Neural progenitor cell (in vitro differentiated cells): ENCODE data around the gene BCAS1. TPM values are rescaled to one million over a fixed set of nuclear protein-coding genes. Genes with fewer than 3 reads are reported as not detected.

Source experiments
- DNase-seq: peaks from one replicate; pipeline ENCODE4 v3.0.0-alpha.2; 2016; ENCODE audit warnings: low spot score
- H2AFZ ChIP-seq: fragments of 200-600 bp; sonication (generic); replicated peaks from 2 replicates; pipeline ENCODE4 v1.6.1; 2016; ENCODE audit warnings: antibody characterized with exemption
- H3F3A ChIP-seq: fragments of 200-600 bp; sonication (generic); 2 replicates; pipeline ENCODE4 v1.6.1; 2016; ENCODE audit warnings: antibody characterized with exemption, low read depth
- H3K27ac ChIP-seq: fragments of 200-600 bp; sonication (generic); 2 replicates; pipeline ENCODE4 v1.5.1; 2016; ENCODE audit warnings: mild to moderate bottlenecking
- H3K27me3 ChIP-seq: fragments of 200-600 bp; sonication (generic); 2 replicates; pipeline ENCODE4 v1.6.1; 2016; ENCODE audit warnings: mild to moderate bottlenecking, moderate library complexity
- H3K36me3 ChIP-seq: fragments of 200-600 bp; sonication (generic); 2 replicates; pipeline ENCODE4 v1.5.1; 2016
- H3K4me1 ChIP-seq: fragments of 200-600 bp; sonication (generic); 2 replicates; pipeline ENCODE4 v1.6.1; 2016; ENCODE audit warnings: mixed run types
- H3K4me2 ChIP-seq: fragments of 200-600 bp; sonication (generic); 2 replicates; pipeline ENCODE4 v1.6.1; 2016
- H3K4me3 ChIP-seq: fragments of 200-600 bp; sonication (generic); 2 replicates; pipeline ENCODE4 v1.5.1; 2016
- H3K79me2 ChIP-seq: fragments of 200-600 bp; sonication (generic); 2 replicates; pipeline ENCODE4 v1.6.1; 2016; ENCODE audit warnings: low read depth
- H3K9ac ChIP-seq: fragments of 200-600 bp; sonication (generic); 2 replicates; pipeline ENCODE4 v1.6.1; 2016
- H3K9me3 ChIP-seq: fragments of 200-600 bp; sonication (generic); 2 replicates; pipeline ENCODE4 v1.5.1; 2016; ENCODE audit warnings: low read depth
- H4K20me1 ChIP-seq: fragments of 200-600 bp; sonication (generic); 2 replicates; pipeline ENCODE4 v1.6.1; 2016; ENCODE audit warnings: low read depth
- H3K27ac Mint-ChIP-seq: 3 replicates; pipeline ENCODE4 v1.8.0; 2021; ENCODE audit warnings: mixed read lengths
- H3K27me3 Mint-ChIP-seq: 2 replicates; pipeline ENCODE4 v1.8.0; 2022; ENCODE audit warnings: low read depth, mild to moderate bottlenecking, inconsistent platforms, moderate library complexity, mixed read lengths; ENCODE audit not compliant: insufficient read depth
- H3K36me3 Mint-ChIP-seq: 3 replicates; pipeline ENCODE4 v1.8.0; 2021; ENCODE audit warnings: mixed read lengths
- H3K4me1 Mint-ChIP-seq: 3 replicates; pipeline ENCODE4 v1.8.0; 2021; ENCODE audit warnings: mixed read lengths
- H3K4me3 Mint-ChIP-seq: 3 replicates; pipeline ENCODE4 v1.8.0; 2021; ENCODE audit warnings: mild to moderate bottlenecking, moderate library complexity, mixed read lengths
- H3K9me3 Mint-ChIP-seq: 3 replicates; pipeline ENCODE4 v1.8.0; 2020; ENCODE audit warnings: mixed read lengths
- CTCF ChIP-seq: fragments of 200-600 bp; sonication (generic); IDR thresholded peaks from 2 replicates; pipeline ENCODE4 v1.5.1; 2017; ENCODE audit warnings: antibody characterized with exemption, mild to moderate bottlenecking
- EZH2 ChIP-seq: fragments of 200-600 bp; sonication (generic); IDR thresholded peaks from 2 replicates; pipeline ENCODE4 v1.6.1; 2017; ENCODE audit warnings: antibody characterized with exemption, mild to moderate bottlenecking, moderate library complexity
- EZH2phosphoT487 ChIP-seq: fragments of 200-600 bp; sonication (generic); IDR thresholded peaks from 2 replicates; pipeline ENCODE4 v1.6.1; 2017; ENCODE audit warnings: antibody characterized with exemption
- total RNA-seq: library from RNA; depleted of rRNA; stranded (reverse); fragments of >200 nt; gene quantifications from 2 replicates; pipeline ENCODE4 v1.2.3, GENCODE V29; 2015; ENCODE audit warnings: low replicate concordance

Gene BCAS1
- total RNA-seq, 1 donor from 2014 or later = not detected

- no peak overlapping the region for H3K9ac ChIP-seq
- no peak overlapping the region for H3K27ac ChIP-seq
- TF ChIP-seq EZH2 = no peak
- no peak for TF ChIP-seq EZH2phosphoT487
- TF ChIP-seq CTCF = no peak
- H4K20me1 ChIP-seq = no peaks in the 10 kb centered on the region
- DNase-seq = no peak
- no peak overlapping the region for H3K27ac Mint-ChIP-seq
- H3K4me1 ChIP-seq = no peaks in the 10 kb centered on the region
- no peaks in the 10 kb centered on the region for H3K36me3 ChIP-seq
- no peaks in the 10 kb centered on the region for H3K9me3 Mint-ChIP-seq
- H3F3A ChIP-seq = no peaks in the 10 kb centered on the region
- no peak overlapping the region for H2AFZ ChIP-seq
- H3K9me3 ChIP-seq = no peaks in the 10 kb centered on the region
- peaks cover 8% of the 10 kb centered on the region for H3K27me3 Mint-ChIP-seq
- no peak overlapping the region for H3K4me3 Mint-ChIP-seq
- H3K36me3 Mint-ChIP-seq = no peaks in the 10 kb centered on the region
- no peaks in the 10 kb centered on the region for H3K4me1 Mint-ChIP-seq
- no peaks in the 10 kb centered on the region for H3K79me2 ChIP-seq
- H3K4me3 ChIP-seq = no peak overlapping the region
- H3K4me2 ChIP-seq = no peak overlapping the region
- no peaks in the 10 kb centered on the region for H3K27me3 ChIP-seq
These were observed 22.7 kb downstream of the BCAS1 start for GRCh38 chr20:54047720-54048119.

- no peaks in the 10 kb centered on the region for H3K36me3 ChIP-seq
- TF ChIP-seq CTCF = no peak
- no peak for TF ChIP-seq EZH2phosphoT487
- TF ChIP-seq EZH2 = no peak
- H3K27me3 Mint-ChIP-seq = peaks cover 8% of the 10 kb centered on the region
- H3K4me2 ChIP-seq = no peak overlapping the region
- H3F3A ChIP-seq = no peaks in the 10 kb centered on the region
- H3K9me3 ChIP-seq = no peaks in the 10 kb centered on the region
- H3K27ac ChIP-seq = no peak overlapping the region
- no peaks in the 10 kb centered on the region for H4K20me1 ChIP-seq
- H3K9ac ChIP-seq = no peak overlapping the region
- DNase-seq = no peak
- no peaks in the 10 kb centered on the region for H3K27me3 ChIP-seq
- H3K4me1 Mint-ChIP-seq = no peaks in the 10 kb centered on the region
- H3K9me3 Mint-ChIP-seq = no peaks in the 10 kb centered on the region
- H3K4me1 ChIP-seq = no peaks in the 10 kb centered on the region
- no peak overlapping the region for H3K4me3 ChIP-seq
- H3K79me2 ChIP-seq = no peaks in the 10 kb centered on the region
- peak overlapping the region; percentile 39 for H3K27ac Mint-ChIP-seq
- no peaks in the 10 kb centered on the region for H3K36me3 Mint-ChIP-seq
- H3K4me3 Mint-ChIP-seq = no peak overlapping the region
- no peak overlapping the region for H2AFZ ChIP-seq
These were observed 23.3 kb downstream of the BCAS1 start for GRCh38 chr20:54047048-54047447.

- Histone ChIP-seq H3K79me2 (no peaks in the 10 kb centered on the region), H2AFZ (no peak overlapping the region), H3K36me3 (no peaks in the 10 kb centered on the region), H4K20me1 (no peaks in the 10 kb centered on the region), H3K4me1 (no peaks in the 10 kb centered on the region), H3K4me3 (no peak overlapping the region), H3F3A (no peaks in the 10 kb centered on the region), H3K9ac (no peak overlapping the region), H3K27me3 (no peaks in the 10 kb centered on the region), H3K27ac (no peak overlapping the region), H3K4me2 (no peak overlapping the region), H3K9me3 (no peaks in the 10 kb centered on the region)
- Mint-ChIP-seq H3K27ac (no peak overlapping the region), H3K27me3 (peaks cover 8% of the 10 kb centered on the region), H3K9me3 (no peaks in the 10 kb centered on the region), H3K4me1 (no peaks in the 10 kb centered on the region), H3K36me3 (no peaks in the 10 kb centered on the region), H3K4me3 (no peak overlapping the region)
- no peak for TF ChIP-seq CTCF
- no peak for TF ChIP-seq EZH2
- no peak for TF ChIP-seq EZH2phosphoT487
- DNase-seq = no peak
These were observed 26.2 kb downstream of the BCAS1 start for GRCh38 chr20:54044156-54044555.
